Neural cell (in vitro differentiated cells): ENCODE results near the gene GNB1.

ENCODE experiments used
- EP300 ChIP-seq: fragments of 450-650 bp; conservative IDR thresholded peaks from 2 replicates; pipeline ENCODE4 v1.6.1; 2014; ENCODE audit warnings: antibody characterized with exemption, mild to moderate bottlenecking, moderate library complexity; ENCODE audit not compliant: poor library complexity, severe bottlenecking
- EZH2 ChIP-seq: fragments of 200-600, 300-800 bp; shearing (Covaris generic), sonication (generic); IDR thresholded peaks from 2 replicates; pipeline ENCODE4 v1.6.1; 2014; ENCODE audit warnings: antibody characterized with exemption, low read length, borderline replicate concordance, mild to moderate bottlenecking; ENCODE audit not compliant: insufficient read depth, poor library complexity, severe bottlenecking
- POLR2AphosphoS5 ChIP-seq: IDR thresholded peaks from 2 replicates; pipeline ENCODE4 v1.6.1; 2012
- RAD21 ChIP-seq: fragments of 450-650 bp; conservative IDR thresholded peaks from 2 replicates; pipeline ENCODE4 v1.6.1; 2014; ENCODE audit warnings: antibody characterized with exemption, mild to moderate bottlenecking, moderate library complexity
- REST ChIP-seq: IDR thresholded peaks from 2 replicates; pipeline ENCODE4 v1.6.1; 2012; ENCODE audit warnings: borderline replicate concordance
- TAF1 ChIP-seq: IDR thresholded peaks from 2 replicates; pipeline ENCODE4 v1.6.1; 2012; ENCODE audit warnings: low read depth
- TF ChIP-seq, protein P1 (sequence below): fragments of 450-650 bp; IDR thresholded peaks from 2 replicates; pipeline ENCODE4 v1.5.1; 2014; ENCODE audit warnings: antibody characterized with exemption, mild to moderate bottlenecking, moderate library complexity; ENCODE audit not compliant: poor library complexity, severe bottlenecking

- TF ChIP-seq POLR2AphosphoS5 (no peak), RAD21 (no peak), EZH2 (no peak), TAF1 (no peak), REST (no peak), EP300 (no peak)
- TF ChIP-seq, protein P1, sequence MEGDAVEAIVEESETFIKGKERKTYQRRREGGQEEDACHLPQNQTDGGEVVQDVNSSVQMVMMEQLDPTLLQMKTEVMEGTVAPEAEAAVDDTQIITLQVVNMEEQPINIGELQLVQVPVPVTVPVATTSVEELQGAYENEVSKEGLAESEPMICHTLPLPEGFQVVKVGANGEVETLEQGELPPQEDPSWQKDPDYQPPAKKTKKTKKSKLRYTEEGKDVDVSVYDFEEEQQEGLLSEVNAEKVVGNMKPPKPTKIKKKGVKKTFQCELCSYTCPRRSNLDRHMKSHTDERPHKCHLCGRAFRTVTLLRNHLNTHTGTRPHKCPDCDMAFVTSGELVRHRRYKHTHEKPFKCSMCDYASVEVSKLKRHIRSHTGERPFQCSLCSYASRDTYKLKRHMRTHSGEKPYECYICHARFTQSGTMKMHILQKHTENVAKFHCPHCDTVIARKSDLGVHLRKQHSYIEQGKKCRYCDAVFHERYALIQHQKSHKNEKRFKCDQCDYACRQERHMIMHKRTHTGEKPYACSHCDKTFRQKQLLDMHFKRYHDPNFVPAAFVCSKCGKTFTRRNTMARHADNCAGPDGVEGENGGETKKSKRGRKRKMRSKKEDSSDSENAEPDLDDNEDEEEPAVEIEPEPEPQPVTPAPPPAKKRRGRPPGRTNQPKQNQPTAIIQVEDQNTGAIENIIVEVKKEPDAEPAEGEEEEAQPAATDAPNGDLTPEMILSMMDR, result no peak
Observed at GRCh38 chr1:1926346-1926811, 35.5 kb upstream of the GNB1 start.
